Activated CD4-positive, alpha-beta T cell treated with anti-CD3 and anti-CD28 coated beads, Interleukin-2, amount 10 ng/mL, durations not matched to agents 7 days and 5 days (primary cell): Measurements from ENCODE around the gene PER1. TPM values are rescaled to one million over a fixed set of nuclear protein-coding genes. Genes with fewer than 3 reads are reported as not detected.
A peak's percentile ranks its signal among the peaks of the same experiment; 100 is the strongest.

Source experiments
- CTCF ChIA-PET: fragments of 350-600 bp; sonication (Branson Sonifier 250); formaldehyde crosslinking; loops from one replicate; lab custom pipeline; 2021; ENCODE audit warnings: antibody characterized with exemption; lab: Charles Lee
- POLR2A ChIA-PET: fragments of 350-600 bp; sonication (Branson Sonifier 250); formaldehyde crosslinking; loops from one replicate; lab custom pipeline; 2021; ENCODE audit warnings: antibody characterized with exemption; lab: Charles Lee
- DNase-seq: peaks from one replicate; pipeline ENCODE4 v3.0.0-alpha.2; 2020
- H3K27ac Mint-ChIP-seq: one replicate; pipeline ENCODE4 v1.8.0; 2021; ENCODE audit warnings: mild to moderate bottlenecking, moderate library complexity, mixed read lengths
- H3K27me3 Mint-ChIP-seq: one replicate; pipeline ENCODE4 v1.8.0; 2021; ENCODE audit warnings: mixed read lengths
- H3K36me3 Mint-ChIP-seq: one replicate; pipeline ENCODE4 v1.8.0; 2021; ENCODE audit warnings: low read depth, mixed read lengths
- H3K4me1 Mint-ChIP-seq: one replicate; pipeline ENCODE4 v1.8.0; 2021; ENCODE audit warnings: mixed read lengths
- H3K4me3 Mint-ChIP-seq: one replicate; pipeline ENCODE4 v1.8.0; 2021; ENCODE audit warnings: mild to moderate bottlenecking, moderate library complexity, mixed read lengths
- H3K9me3 Mint-ChIP-seq: one replicate; pipeline ENCODE4 v1.8.0; 2021; ENCODE audit warnings: mixed read lengths
- total RNA-seq, 2 experiments: library from RNA; stranded (reverse); gene quantifications; one replicate each; pipeline ENCODE4 v1.2.3, GENCODE V29; 2021

PER1 gene
- total RNA-seq, 2 experiments from 2014 or later: 26.9 to 28.7 TPM

DNA sequence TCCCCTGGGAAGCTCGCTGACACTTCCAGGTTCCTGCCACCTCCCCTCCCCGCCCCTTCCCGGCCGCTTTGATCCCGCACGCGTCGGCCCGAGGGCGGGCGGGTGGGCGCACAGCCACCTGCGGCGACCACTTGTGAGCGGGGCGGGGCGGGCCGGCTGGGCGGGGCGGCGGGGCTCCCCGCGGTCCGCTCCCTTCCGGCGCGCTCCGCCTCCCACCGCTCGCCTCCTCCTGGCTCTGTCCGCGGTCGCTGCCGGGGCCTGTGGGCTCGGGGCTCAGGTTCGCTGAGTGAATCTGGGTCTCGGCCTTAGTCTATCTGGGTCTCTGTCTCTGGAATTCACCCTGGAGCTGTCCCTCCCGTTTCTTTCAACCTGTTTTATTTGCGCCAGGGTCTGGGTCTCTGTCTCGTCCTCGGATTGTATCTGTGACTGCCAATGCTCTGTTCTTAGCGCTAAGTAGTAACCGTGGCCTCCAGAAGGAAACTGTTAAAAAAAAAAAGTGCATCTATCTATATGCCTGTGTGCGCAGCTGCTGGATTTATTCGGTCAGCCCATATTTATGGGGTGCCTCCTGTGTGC is 25.6 kb downstream of the PER1 start:
- H3K9me3 Mint-ChIP-seq: no peaks in the 10 kb centered on the region
- ChIA-PET POLR2A (interaction anchor here (0.6 to 1.3 kb wide), 2 partner anchors 47 to 440 kb away, joined by 3 to 7 read pairs; no protein-coding TSS in a partner anchor), CTCF (interaction anchor here (1.0 to 2.5 kb wide), 7 partner anchors 8 to 182 kb away, joined by 3 to 22 read pairs (median 4); partner anchors contain the start of gene ALOXE3)
- H3K36me3 Mint-ChIP-seq: peaks cover 3% of the 10 kb centered on the region
- peaks cover 49% of the 10 kb centered on the region for H3K4me1 Mint-ChIP-seq
- H3K27me3 Mint-ChIP-seq: peaks cover 50% of the 10 kb centered on the region
- peak; percentile 39 for DNase-seq
- peak overlapping the region; percentile 88 for H3K27ac Mint-ChIP-seq
- H3K4me3 Mint-ChIP-seq: peak overlapping the region; percentile 86

DNA sequence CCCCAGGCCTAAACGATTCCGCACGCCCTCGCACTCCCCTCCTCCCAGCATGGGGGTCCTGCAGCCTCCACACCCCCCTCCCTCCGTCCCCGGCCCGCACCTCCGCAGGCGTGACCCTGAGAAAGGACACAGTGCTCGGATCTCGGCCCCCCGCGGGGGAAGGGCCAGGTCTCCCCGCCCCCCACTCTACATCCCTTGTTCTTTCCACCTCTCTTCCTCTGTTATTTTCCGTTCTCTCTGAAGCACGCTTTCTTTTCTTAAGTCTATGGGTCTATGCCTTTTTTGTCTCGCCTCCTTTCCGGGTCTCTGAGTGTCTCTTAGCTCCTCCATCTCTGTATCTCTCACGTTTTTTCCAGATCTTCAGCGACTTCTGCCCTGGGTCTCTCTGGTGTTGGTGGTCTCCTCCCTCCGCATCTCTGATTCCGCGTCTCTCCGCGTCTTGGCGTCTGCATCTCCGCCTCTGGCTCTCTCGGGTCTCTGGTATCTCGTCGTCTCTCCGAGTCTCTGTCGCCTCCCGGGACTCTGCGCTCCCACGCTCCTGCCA is 26.2 kb downstream of the PER1 start:
- Mint-ChIP-seq H3K27ac (peak overlapping the region; percentile 88), H3K27me3 (peaks cover 50% of the 10 kb centered on the region), H3K9me3 (no peaks in the 10 kb centered on the region), H3K36me3 (peaks cover 3% of the 10 kb centered on the region), H3K4me3 (peak overlapping the region; percentile 86), H3K4me1 (peaks cover 51% of the 10 kb centered on the region)
- ChIA-PET CTCF (interaction anchor here (1.0 to 2.5 kb wide), 3 partner anchors 13 to 29 kb away, joined by 3 to 22 read pairs (median 4); no protein-coding TSS in a partner anchor), POLR2A (interaction anchor here (1.3 kb wide), 1 partner anchor 48 kb away, joined by 7 read pairs; no protein-coding TSS in a partner anchor)
- peak; percentile 32 for DNase-seq

DNA sequence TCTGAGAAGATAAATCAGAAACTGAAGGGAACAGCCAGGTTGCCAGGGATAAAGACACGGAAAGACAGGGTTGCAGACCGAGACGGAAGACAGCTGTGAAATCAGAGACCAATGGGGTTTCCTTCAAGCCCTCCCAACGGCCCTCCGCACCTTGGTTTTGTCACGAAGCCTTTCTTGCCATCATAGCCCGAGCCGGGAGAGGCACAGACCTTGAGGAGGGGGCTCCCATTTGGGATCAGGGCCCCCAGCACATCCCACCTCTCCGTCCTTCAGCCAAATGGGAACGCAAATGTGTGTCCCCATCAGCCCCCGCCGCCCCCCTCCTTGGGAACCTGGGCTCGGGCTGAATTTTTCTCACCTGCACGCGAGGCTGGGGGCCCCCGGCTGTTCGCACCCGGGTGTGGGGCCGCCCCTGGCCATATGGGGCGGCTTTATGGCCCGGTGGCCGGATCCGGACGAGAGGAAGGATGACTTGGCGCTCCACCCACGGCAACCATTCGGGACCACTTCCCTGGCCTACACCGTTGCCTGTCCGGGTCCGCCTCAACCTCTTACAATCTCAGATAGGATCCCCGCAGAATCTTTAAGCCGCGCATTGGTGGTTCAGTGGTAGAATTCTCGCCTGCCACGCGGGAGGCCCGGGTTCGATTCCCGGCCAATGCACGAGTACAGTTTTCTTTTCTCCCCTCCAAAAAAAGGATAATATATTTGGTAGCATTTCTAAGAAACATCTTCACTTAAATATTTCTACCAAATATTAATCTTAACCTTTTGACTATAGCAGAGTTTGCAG is 26.9 kb downstream of the PER1 start:
- Mint-ChIP-seq H3K36me3 (peaks cover 3% of the 10 kb centered on the region), H3K27ac (peak overlapping the region; percentile 88), H3K9me3 (no peaks in the 10 kb centered on the region), H3K4me3 (peak overlapping the region; percentile 86), H3K27me3 (peaks cover 51% of the 10 kb centered on the region), H3K4me1 (peaks cover 58% of the 10 kb centered on the region)
- DNase-seq: peak; percentile 81
- ChIA-PET POLR2A (no interaction called here), CTCF (interaction anchor here (0.7 to 4.0 kb wide), 6 partner anchors 13 to 83 kb away, joined by 3 to 27 read pairs (median 4); no protein-coding TSS in a partner anchor)

DNA sequence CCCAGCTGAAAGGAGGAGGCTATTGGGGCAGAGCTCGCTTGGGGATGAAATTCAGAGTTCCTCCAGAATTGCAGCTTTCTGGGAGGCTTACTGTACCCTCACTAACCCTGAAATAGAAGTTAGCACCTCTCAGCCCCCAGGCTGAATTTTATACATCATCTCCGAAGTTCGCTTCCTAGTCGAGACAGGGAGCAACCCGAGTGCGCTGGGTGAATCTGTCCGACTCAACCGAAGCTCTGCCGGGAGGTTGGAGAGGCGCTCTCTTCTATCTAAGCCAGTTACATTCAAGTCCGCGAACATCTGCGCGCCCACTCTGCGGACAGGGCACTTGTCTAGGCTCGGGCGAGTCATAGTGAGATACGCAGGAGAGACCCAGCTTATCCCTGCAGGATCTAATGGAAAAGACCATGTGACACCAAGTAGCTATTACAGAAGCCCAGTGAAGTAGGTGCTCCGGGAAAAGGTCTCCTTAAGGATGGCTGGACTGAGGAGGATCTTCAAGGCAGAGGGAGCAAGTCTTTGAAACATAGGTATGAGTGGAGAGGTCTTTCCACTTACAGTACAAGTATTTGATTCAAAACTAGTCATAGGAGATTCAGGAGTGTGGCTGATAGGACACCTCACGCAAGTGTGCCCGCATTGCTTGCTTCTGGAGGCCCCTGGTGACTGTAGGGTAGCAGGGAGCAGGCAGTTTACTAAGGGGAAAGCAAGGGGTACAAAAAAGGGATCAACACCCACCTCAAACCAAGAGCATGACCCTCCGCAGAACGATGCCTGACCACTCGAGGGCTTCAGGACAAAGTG is 27.7 kb downstream of the PER1 start:
- Mint-ChIP-seq H3K4me3 (peak overlapping the region; percentile 86), H3K4me1 (peaks cover 66% of the 10 kb centered on the region), H3K36me3 (peaks cover 3% of the 10 kb centered on the region), H3K9me3 (no peaks in the 10 kb centered on the region), H3K27ac (peak overlapping the region; percentile 16), H3K27me3 (peaks cover 48% of the 10 kb centered on the region)
- DNase-seq: no peak
- POLR2A ChIA-PET: no interaction called here
- CTCF ChIA-PET: interaction anchor here (0.5 to 4.0 kb wide), 12 partner anchors 11 to 1597 kb away, joined by 3 to 27 read pairs (median 3); no protein-coding TSS in a partner anchor

DNA sequence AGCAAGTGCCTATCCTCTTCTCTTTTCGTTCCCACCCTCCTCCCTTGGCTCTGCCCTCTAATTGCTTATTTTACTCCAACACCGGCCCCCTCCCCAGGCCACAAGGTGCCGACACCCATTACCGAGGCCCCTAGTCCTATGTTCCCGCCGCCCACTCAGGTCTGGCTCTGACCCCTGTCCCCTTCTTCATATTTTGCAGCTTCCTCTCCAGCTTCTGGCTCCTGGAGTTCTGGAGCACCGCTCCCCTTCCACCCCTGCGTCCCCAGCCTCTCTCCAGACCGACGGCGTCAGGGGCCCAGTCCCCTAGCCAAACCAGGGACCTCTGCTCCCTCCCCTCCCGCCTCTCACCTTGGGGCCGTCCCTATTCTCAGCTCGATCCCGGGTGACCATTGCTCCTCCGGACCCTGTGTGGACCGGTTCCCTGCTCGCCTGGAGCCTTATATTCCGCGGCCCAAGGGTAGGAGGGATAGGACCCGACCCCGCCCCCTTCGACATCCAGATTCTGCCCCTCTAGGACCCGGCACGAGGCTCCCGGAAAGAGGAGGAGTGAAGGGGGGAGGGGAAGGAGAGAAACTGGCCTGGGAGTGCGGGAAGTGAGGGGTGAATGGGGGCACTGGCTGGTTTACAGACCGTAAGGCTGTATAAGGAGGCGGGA is 28.4 kb downstream of the PER1 start, which contains the start of gene HES7:
TSS of gene HES7 (minus strand) at position 412 of the 655 bp plus-strand sequence. CDS start at position 390, 22 bp downstream.
- Mint-ChIP-seq H3K4me3 (peak within 1 kb of the TSS; percentile 86), H3K27ac (peak within 1 kb of the TSS; percentile 16), H3K36me3 (peaks cover 3% of the 10 kb centered on the region), H3K9me3 (no peaks in the 10 kb centered on the region), H3K4me1 (peaks cover 70% of the 10 kb centered on the region), H3K27me3 (peaks cover 50% of the 10 kb centered on the region)
- ChIA-PET CTCF (interaction anchor here (0.5 to 4.0 kb wide), 13 partner anchors 10 to 1597 kb away, joined by 3 to 27 read pairs (median 4); no protein-coding TSS in a partner anchor), POLR2A (interaction anchor here (2.3 kb wide), 1 partner anchor 49 kb away, joined by 8 read pairs; no protein-coding TSS in a partner anchor)
- DNase-seq: no peak

DNA sequence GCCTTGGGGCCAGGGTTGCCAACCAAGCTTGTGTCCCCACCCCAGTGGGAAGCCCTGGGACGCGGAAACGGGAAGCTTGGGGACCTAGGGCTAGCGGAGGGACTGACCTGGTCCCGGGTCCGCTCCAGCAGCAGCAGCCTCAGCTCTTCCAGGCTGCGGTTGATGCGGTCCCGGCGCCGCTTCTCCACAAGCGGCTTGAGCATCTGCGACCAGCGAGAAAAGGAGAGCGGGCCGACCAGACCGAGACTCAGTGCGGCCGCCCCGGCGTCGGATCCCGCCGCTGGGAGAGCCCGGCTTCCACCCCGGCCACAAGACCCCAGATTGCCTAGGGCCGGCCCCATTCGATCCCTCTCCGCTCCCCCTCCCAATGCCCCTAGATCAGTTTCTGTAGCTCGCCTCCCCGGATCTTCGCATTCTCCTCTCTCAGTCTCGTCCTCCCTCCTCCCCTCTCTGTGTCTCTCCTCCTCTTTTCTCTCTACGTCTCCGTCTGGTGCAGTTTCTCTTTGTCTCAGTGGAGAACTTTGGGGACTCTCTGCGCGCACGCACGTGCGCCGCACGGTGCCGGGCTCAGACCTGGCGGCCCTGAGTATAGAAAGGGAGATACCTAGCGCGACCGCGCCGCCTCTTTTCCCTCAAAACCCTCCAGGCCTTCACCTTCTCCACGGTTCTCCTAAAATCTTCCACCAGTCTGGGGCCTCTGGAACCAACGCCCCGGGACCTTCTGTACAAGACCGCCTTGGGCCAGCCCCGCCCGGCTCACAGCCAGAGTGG is 29.1 kb downstream of the PER1 start:
- peak; percentile 42 for DNase-seq
- Mint-ChIP-seq H3K27ac (peak overlapping the region; percentile 3), H3K4me1 (peaks cover 77% of the 10 kb centered on the region), H3K9me3 (no peaks in the 10 kb centered on the region), H3K4me3 (peak overlapping the region; percentile 86), H3K27me3 (peaks cover 52% of the 10 kb centered on the region), H3K36me3 (peaks cover 3% of the 10 kb centered on the region)
- ChIA-PET CTCF (interaction anchor here (0.7 to 4.0 kb wide), 12 partner anchors 11 to 100 kb away, joined by 3 to 27 read pairs (median 4); no protein-coding TSS in a partner anchor), POLR2A (interaction anchor here (2.3 kb wide), 1 partner anchor 50 kb away, joined by 8 read pairs; no protein-coding TSS in a partner anchor)

DNA sequence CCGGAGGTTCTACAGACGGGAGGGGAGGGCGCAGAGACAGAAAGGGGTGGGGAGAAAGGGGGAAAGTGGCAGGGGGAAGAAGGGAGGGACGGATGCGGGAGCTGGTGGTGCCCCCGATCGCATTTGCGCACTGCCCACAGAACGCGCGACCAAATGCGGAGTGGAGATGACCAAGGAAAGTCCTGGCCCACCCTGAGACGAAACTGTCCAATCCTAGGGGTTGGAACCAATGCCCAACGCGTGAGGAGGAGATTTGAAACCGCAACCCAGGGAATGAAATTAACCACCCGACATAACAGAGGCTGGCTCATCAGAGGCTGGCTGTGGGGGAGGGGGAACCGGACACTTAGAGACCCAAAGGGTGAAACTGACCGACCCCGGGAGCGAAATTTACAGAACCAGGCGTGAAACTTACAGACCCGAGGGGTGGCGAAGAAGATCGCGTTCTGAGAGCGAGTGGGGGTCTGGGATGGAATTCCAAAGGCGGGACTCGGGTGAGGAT is 29.7 kb downstream of the PER1 start:
- Mint-ChIP-seq H3K27ac (no peak overlapping the region), H3K27me3 (peaks cover 59% of the 10 kb centered on the region), H3K4me3 (peak overlapping the region; percentile 86), H3K36me3 (peaks cover 3% of the 10 kb centered on the region), H3K4me1 (peaks cover 83% of the 10 kb centered on the region), H3K9me3 (no peaks in the 10 kb centered on the region)
- DNase-seq: no peak
- CTCF ChIA-PET: interaction anchor here (0.5 to 4.0 kb wide), 12 partner anchors 11 to 482 kb away, joined by 3 to 27 read pairs (median 4); partner anchors contain the start of gene AURKB
- POLR2A ChIA-PET: interaction anchor here (0.6 to 2.3 kb wide), 3 partner anchors 51 to 184 kb away, joined by 3 to 9 read pairs (median 8); no protein-coding TSS in a partner anchor

DNA sequence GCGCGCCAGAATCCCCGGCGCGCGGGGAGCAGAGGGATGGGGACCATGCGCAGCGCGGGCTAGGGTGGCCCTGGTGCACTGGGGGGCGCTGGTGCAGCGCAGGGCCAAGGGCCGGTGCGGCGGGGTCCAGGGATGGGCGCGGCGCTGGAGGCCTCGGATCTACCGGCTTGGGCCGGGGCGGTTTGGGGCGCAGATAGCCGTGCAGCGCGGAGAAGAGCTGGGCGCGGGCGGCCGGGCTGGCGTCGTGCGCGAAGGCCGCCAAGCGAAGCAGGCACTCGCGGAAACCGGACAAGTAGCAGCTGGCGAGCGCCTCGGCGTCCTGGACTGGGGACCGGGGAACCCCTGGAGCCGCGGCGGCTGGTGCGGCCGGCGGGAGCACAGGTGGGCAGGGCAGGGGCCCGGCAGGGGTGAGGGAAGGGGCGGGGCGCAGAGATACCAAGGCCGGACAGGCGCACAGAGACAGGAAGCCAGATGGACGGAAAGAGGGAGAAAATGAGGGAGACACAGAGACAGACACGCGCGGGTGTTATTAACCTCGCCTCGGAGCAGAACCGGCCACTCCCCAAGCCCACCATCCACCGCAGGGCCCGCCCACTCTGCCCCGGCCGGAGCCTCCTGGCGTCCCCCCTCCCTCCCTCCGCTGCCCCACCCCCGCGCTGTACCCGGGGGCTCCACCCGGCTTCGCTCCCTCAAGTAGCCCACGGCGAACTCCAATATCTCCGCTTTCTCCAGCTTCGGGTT is 30.4 kb downstream of the PER1 start:
- POLR2A ChIA-PET: interaction anchor here (0.6 to 2.3 kb wide), 3 partner anchors 51 to 185 kb away, joined by 3 to 9 read pairs (median 8); no protein-coding TSS in a partner anchor
- H3K4me1 Mint-ChIP-seq: peaks cover 80% of the 10 kb centered on the region
- H3K27ac Mint-ChIP-seq: no peak overlapping the region
- peak overlapping the region; percentile 86 for H3K4me3 Mint-ChIP-seq
- H3K36me3 Mint-ChIP-seq: peaks cover 3% of the 10 kb centered on the region
- peaks cover 58% of the 10 kb centered on the region for H3K27me3 Mint-ChIP-seq
- CTCF ChIA-PET: interaction anchor here (0.5 to 4.0 kb wide), 9 partner anchors 13 to 482 kb away, joined by 3 to 27 read pairs (median 4); partner anchors contain the start of gene AURKB
- peak; percentile 35 for DNase-seq
- H3K9me3 Mint-ChIP-seq: no peaks in the 10 kb centered on the region

DNA sequence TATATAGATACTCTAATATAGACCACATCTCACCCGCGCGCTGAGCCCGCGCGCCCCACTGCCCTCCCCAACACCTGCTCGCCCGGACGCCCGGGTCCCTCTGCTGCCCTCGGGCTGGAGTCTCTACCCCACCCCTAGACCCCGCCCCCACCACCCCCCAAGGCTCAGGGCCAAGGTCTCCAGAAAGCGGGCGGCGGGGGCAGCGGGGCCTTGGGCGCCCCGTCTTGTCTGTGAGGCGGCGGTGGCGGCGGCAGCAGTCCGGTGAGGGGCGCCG is 30.9 kb downstream of the PER1 start:
- H3K36me3 Mint-ChIP-seq: peaks cover 3% of the 10 kb centered on the region
- CTCF ChIA-PET: interaction anchor here (0.9 to 1.6 kb wide), 3 partner anchors 19 to 101 kb away, joined by 4 read pairs; no protein-coding TSS in a partner anchor
- H3K27me3 Mint-ChIP-seq: peaks cover 63% of the 10 kb centered on the region

More for the DNA sequence above, 30.9 kb downstream of the PER1 start:
- H3K27ac Mint-ChIP-seq: no peak overlapping the region
- peak overlapping the region; percentile 86 for H3K4me3 Mint-ChIP-seq
- peaks cover 76% of the 10 kb centered on the region for H3K4me1 Mint-ChIP-seq
- POLR2A ChIA-PET: interaction anchor here (2.3 kb wide), 1 partner anchor 52 kb away, joined by 8 read pairs; no protein-coding TSS in a partner anchor
- no peaks in the 10 kb centered on the region for H3K9me3 Mint-ChIP-seq
- DNase-seq: no peak
